ENCODE measurements around the gene ELOVL5.

- TF ChIP-seq POLR2A (IDR thresholded peaks at IDR 0.05) (no peak), CTCF (IDR thresholded peaks at IDR 0.05) (no peak)
Measured at GRCh38 chr6:53280207-53280606, 68.5 kb downstream of the ELOVL5 start.

Measured in adrenal gland (tissue), 5 donors.